Kidney capillary endothelial cell (primary cell): ENCODE results near the gene NME7.

Experiments used
- DNase-seq: peaks from one replicate; pipeline ENCODE4 v3.0.0-alpha.2; 2018; ENCODE audit warnings: low spot score

Gene NME7

DNA sequence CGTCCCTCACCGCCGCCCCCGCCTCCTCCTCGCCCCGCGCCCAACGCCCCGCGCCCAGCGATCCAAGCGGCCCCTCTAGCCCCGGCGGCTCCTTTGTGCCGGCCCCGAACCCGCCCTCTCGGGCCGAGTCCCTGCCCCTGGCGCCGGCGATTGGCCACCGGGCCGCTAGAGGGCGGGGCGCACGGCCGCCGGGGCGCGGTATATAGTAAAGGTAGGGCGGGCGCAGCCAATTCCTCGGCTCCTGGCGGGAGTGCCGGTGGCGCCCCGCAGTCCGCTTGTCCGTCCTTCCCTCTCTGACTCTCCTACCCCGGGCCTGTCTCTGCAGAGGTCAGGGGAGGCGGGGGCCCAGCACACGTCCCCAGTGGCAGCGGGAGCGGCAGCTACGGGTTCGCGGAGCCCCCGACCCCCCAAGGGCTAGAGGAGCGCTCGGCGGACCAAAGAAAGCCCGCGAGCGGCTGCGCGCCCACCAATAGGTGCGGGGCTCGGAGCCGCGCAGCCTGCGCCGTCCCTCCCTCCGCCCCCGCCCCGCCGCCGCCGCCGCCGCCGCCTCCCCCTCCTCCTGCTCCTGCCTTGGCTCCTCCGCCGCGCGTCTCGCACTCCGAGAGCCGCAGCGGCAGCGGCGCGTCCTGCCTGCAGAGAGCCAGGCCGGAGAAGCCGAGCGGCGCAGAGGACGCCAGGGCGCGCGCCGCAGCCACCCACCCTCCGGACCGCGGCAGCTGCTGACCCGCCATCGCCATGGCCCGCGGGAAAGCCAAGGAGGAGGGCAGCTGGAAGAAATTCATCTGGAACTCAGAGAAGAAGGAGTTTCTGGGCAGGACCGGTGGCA, 261.3 kb downstream of the NME7 start, which contains the start of gene ATP1B1:
Gene ATP1B1 (plus strand): TSS at position 596 of the 826 bp plus-strand sequence. CDS start 140 bp downstream, at position 736.
- peak; percentile 74 for DNase-seq

DNA sequence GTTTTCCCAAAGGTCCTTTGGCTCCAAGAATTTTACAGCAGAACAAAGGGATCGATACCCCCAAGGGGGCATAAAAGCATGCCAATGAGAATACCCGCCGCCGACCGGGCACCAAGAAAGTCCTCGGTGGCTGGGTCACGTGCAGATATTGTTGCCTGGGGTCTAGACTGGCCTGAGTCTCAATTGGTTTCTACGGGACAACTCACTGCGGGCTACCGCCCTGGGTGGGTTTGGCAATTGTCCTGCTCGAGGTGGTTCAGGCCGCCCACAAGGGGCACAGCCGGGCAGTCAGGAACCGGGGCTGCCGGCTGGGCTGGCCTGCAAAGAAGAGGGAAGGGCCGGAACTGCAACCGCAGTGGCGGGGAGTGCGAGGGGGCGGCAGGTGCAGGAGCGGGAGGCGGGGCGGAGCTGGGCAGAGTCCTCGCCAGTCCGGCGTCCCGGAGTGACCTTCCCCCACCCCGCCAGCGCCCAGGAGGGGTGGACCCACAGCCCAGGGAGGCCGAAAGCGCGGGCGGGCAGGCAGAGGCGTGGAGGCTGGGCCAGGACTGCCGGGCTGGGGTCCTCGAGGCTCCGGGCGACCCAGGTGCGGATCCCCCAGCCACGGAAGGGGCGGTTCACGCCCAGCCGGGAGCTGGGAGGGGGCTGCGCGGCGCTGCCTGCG, 262.0 kb downstream of the NME7 start:
- DNase-seq = no peak

DNA sequence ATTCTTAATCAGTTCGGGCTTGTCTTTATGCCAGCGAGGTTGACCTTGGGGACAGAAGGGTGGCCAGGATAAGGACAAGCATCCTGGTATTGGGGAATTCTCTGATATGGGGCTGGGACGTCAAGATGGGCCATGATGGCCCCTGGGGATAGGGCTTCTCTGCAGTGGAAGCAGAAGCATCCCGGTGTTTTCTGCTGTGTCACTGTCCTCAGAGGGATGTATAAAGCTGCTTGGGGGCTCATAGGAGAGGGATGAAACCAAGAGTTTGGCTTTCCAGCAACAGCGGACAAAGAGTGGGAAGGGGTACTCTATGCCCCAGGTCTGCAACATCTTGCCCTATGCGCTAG, 262.5 kb downstream of the NME7 start:
- no peak for DNase-seq

GRCh38 chr1:169103480-169103893, 264.1 kb downstream of the NME7 start:
- DNase-seq = no peak

- no peak for DNase-seq
These were observed 264.6 kb downstream of the NME7 start for GRCh38 chr1:169103002-169103401.

GRCh38 chr1:169102567-169102966, 265.0 kb downstream of the NME7 start:
- DNase-seq = no peak

- DNase-seq = no peak
These were observed 266.9 kb downstream of the NME7 start for GRCh38 chr1:169100651-169101088.

DNA sequence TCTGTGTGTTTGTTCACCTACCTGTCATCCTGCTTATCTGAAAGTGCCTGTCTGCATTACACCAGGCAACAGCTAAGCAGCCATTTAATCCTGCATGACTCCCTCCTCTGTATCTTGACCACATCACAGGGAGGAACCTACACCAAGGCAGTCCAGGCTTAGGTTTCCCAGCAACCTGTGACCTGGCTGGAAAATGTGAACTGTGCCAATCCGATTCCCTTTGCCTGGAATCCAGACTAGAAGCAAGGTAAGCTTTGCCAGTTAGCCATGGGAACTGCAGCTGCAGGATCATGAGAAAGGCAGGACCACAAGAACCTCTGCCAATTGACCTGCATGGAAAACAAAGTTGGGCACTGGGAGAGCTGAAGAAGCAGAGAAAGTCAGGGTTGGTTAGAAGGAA, 267.4 kb downstream of the NME7 start:
- DNase-seq = no peak

- no peak for DNase-seq
These were observed 268.0 kb downstream of the NME7 start for GRCh38 chr1:169099561-169099960.

GRCh38 chr1:169098380-169098779, 269.2 kb downstream of the NME7 start:
- DNase-seq = no peak

- no peak for DNase-seq
These were observed 272.6 kb downstream of the NME7 start for GRCh38 chr1:169094897-169095569.

- no peak for DNase-seq
These were observed 275.2 kb downstream of the NME7 start for GRCh38 chr1:169092399-169092798.

GRCh38 chr1:169091480-169091941, 276.1 kb downstream of the NME7 start:
- no peak for DNase-seq

DNA sequence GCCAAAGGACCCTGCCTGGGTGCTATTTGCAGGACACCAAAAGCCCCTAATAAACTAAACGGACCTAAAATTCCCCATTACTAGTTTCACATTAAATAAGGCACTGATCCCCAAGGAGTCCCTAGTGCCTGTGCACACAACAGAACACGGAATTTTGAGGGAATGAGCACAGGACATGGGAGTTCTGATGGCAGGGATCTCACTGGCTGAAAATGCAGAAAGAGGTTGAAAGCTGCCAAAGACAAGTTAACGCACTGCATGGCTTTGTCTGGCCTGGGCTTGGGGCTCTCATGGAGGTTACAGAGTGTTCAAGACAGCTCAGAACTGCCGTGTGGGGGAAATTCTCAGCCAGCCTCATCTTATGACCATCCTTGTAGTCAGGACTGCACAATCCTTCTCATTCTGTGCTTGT, 276.7 kb downstream of the NME7 start:
- no peak for DNase-seq

DNA sequence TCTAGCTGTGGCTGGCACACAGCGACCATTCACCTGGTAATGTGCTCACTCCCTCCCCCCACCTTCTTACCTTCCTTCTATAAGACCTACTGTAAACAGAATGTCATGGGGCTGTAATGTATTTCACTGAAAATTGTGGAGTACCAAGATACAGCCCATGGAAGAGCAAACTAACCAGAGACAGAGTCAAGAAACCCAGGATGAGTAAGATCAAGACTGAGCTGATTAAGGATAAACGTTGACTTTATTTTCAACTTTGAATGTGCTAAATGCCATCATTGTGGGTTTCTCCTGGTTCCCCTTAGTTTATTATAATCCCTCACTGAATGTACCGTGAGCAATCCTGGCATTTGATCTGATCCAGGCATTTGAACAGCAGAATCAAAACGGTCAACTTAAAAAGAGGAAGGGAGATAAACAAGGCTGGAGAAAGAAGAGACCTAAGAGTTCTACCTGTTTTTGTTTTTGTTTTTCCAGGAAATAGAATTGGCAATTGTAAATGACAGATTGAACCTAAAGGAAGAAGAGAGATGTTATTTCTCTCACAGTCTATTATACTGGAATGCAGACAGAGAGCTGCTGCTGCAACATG, 277.2 kb downstream of the NME7 start:
- DNase-seq = no peak

DNA sequence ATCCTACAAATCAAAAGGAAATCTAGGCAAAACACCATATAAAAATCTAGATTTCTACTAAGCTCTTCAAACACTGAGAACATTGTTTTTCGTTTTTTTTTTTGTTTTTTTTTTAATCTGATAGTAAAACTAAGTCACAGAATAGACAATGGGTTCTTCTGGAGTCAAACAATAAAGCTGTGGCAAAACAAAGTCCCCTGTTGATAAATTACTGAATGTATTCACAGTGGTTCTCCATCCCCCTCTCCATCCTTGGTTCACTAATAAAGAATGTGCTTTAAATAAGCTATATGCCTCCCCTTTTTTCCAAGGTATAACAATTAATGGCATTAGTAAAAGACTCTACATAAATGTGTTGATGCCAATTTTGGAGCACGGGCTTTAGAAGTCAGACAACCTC, 277.8 kb downstream of the NME7 start:
- no peak for DNase-seq

- no peak for DNase-seq
These were observed 279.7 kb downstream of the NME7 start for GRCh38 chr1:169087876-169088275.

- DNase-seq = no peak
These were observed 280.8 kb downstream of the NME7 start for GRCh38 chr1:169086603-169087455.

- DNase-seq = no peak
These were observed 281.7 kb downstream of the NME7 start for GRCh38 chr1:169085911-169086310.
